Epidermal melanocyte (primary cell): Measurements from ENCODE around the gene NFATC3.

Source experiments
- DNase-seq: peaks from one replicate; pipeline ENCODE4 v3.0.0; 2011; ENCODE audit warnings: low spot score; ENCODE audit not compliant: insufficient read length

Gene NFATC3

GRCh38 chr16:68183046-68183445, 97.9 kb downstream of the NFATC3 start:
- no peak for DNase-seq

GRCh38 chr16:68186877-68187276, 101.7 kb downstream of the NFATC3 start:
- no peak for DNase-seq

GRCh38 chr16:68187505-68187904, 102.3 kb downstream of the NFATC3 start:
- no peak for DNase-seq

- DNase-seq = no peak
Measured at GRCh38 chr16:68188170-68188569, 103.0 kb downstream of the NFATC3 start.

- no peak for DNase-seq
Measured at GRCh38 chr16:68190081-68190480, 104.9 kb downstream of the NFATC3 start.

- DNase-seq = no peak
Measured at GRCh38 chr16:68190736-68191510, 105.8 kb downstream of the NFATC3 start.

GRCh38 chr16:68194251-68194650, 109.1 kb downstream of the NFATC3 start:
- DNase-seq = no peak

GRCh38 chr16:68197250-68197649, 112.1 kb downstream of the NFATC3 start:
- no peak for DNase-seq

- no peak for DNase-seq
Measured at GRCh38 chr16:68200088-68200783, 115.1 kb downstream of the NFATC3 start.

GRCh38 chr16:68202091-68202519, 116.9 kb downstream of the NFATC3 start:
- DNase-seq = no peak

GRCh38 chr16:68206245-68206644, 121.1 kb downstream of the NFATC3 start:
- DNase-seq = no peak

GRCh38 chr16:68214726-68215125, 129.6 kb downstream of the NFATC3 start:
- DNase-seq = no peak

- DNase-seq = no peak
Measured at GRCh38 chr16:68215302-68215701, 130.1 kb downstream of the NFATC3 start.

- no peak for DNase-seq
Measured at GRCh38 chr16:68216240-68216639, 131.1 kb downstream of the NFATC3 start.

GRCh38 chr16:68217506-68217905, 132.3 kb downstream of the NFATC3 start:
- no peak for DNase-seq

- DNase-seq = no peak
Measured at GRCh38 chr16:68219725-68220351, 134.7 kb downstream of the NFATC3 start.

GRCh38 chr16:68223072-68223471, 137.9 kb downstream of the NFATC3 start:
- DNase-seq = no peak

- no peak for DNase-seq
Measured at GRCh38 chr16:68226116-68226515, 140.9 kb downstream of the NFATC3 start.

GRCh38 chr16:68227183-68227793, 142.1 kb downstream of the NFATC3 start:
- no peak for DNase-seq

- no peak for DNase-seq
Measured at GRCh38 chr16:68227850-68228553, 142.8 kb downstream of the NFATC3 start.

GRCh38 chr16:68228652-68229051, 143.5 kb downstream of the NFATC3 start:
- DNase-seq = no peak
